ENCODE results near the gene TAOK3. TPM values are rescaled to one million over a fixed set of nuclear protein-coding genes. Genes with fewer than 3 reads are reported as not detected.
"Not testable (repeated sequence)": the region's sequence is repeated elsewhere in the genome, so short reads cannot be mapped to it uniquely, and the experiment has no call there.

TAOK3 gene
- total RNA-seq, 1 experiment from 2014 or later: 55.8 TPM

GRCh38 chr12:118311666-118312065 lies 61.0 kb downstream of the TAOK3 start:
- no peaks in the 10 kb centered on the region for H3K9me2 ChIP-seq (ENCODE audit: insufficient read depth)
- no TSS peak for BruUV-seq (replicated peaks)
- H3K4me2 ChIP-seq: 0 out of 2 replicates have a peak overlapping the region, but pooled peaks have one; percentile 21
- no peaks in the 10 kb centered on the region for H4K20me1 ChIP-seq (ENCODE audit: insufficient read depth)
- intact Hi-C loops (cut with micrococcal nuclease; ENCODE audit: unreplicated experiment): no loop called here
- no peak for TF ChIP-seq CTCF (conservative IDR thresholded peaks at IDR 0.05)
- TF ChIP-seq EZH2 (IDR thresholded peaks at IDR 0.05; ENCODE audit: low read depth): no peak
- peaks cover 24% of the 10 kb centered on the region for H3K79me2 ChIP-seq (ENCODE audit: low read depth)
- H3K36me3 ChIP-seq (ENCODE audit: low read depth): 0 out of 2 replicates have a peak, but pooled peaks cover 3% of the 10 kb centered on the region
- H3K27me3 ChIP-seq (ENCODE audit: insufficient read depth, low read depth): no peaks in the 10 kb centered on the region
- ChIA-PET CTCF (no interaction called here), POLR2A (ENCODE audit: unreplicated experiment) (interaction anchor here (0.9 kb wide), 1 partner anchor 1377 kb away, joined by 3 read pairs; no protein-coding TSS in a partner anchor)
- peaks cover 77% of the 10 kb centered on the region for H3K4me1 ChIP-seq (replicated peaks; ENCODE audit: insufficient read depth)
- H3K4me3 ChIP-seq: no peak overlapping the region
- peaks cover 36% of the 10 kb centered on the region for H3F3A ChIP-seq (ENCODE audit: insufficient read depth, low read depth)
- H3K9me3 ChIP-seq (ENCODE audit: insufficient read depth, low read depth): no peaks in the 10 kb centered on the region
- peak overlapping the region; percentile 89; the same call in 1 of the 2 replicates for H3K27ac ChIP-seq
- no peak for DNase-seq
- H2AFZ ChIP-seq: no peak overlapping the region

- intact Hi-C loops (cut with micrococcal nuclease; ENCODE audit: unreplicated experiment): no loop called here
- H4K20me1 ChIP-seq (ENCODE audit: insufficient read depth): no peaks in the 10 kb centered on the region
- ChIA-PET POLR2A (ENCODE audit: unreplicated experiment) (no interaction called here), CTCF (no interaction called here)
- peaks cover 34% of the 10 kb centered on the region for H3K79me2 ChIP-seq (ENCODE audit: low read depth)
- no peaks in the 10 kb centered on the region for H3K27me3 ChIP-seq (ENCODE audit: insufficient read depth, low read depth)
- no peak overlapping the region for H3K4me2 ChIP-seq
- H3K9me2 ChIP-seq (ENCODE audit: insufficient read depth): no peaks in the 10 kb centered on the region
- H3F3A ChIP-seq (ENCODE audit: insufficient read depth, low read depth): peaks cover 38% of the 10 kb centered on the region
- H3K9me3 ChIP-seq (ENCODE audit: insufficient read depth, low read depth): no peaks in the 10 kb centered on the region
- no peak overlapping the region; the same call in 1 of the 2 replicates for H3K27ac ChIP-seq
- TF ChIP-seq EZH2 (IDR thresholded peaks at IDR 0.05; ENCODE audit: low read depth) (no peak), CTCF (conservative IDR thresholded peaks at IDR 0.05) (no peak)
- H3K36me3 ChIP-seq (ENCODE audit: low read depth): 0 out of 2 replicates have a peak, but pooled peaks cover 2% of the 10 kb centered on the region
- peaks cover 77% of the 10 kb centered on the region for H3K4me1 ChIP-seq (replicated peaks; ENCODE audit: insufficient read depth)
- no TSS peak for BruUV-seq (replicated peaks)
- H3K4me3 ChIP-seq: no peak overlapping the region
- no peak for DNase-seq
- H2AFZ ChIP-seq: no peak overlapping the region
Observed at GRCh38 chr12:118310320-118310719, 62.4 kb downstream of the TAOK3 start.

- H3K9me2 ChIP-seq (ENCODE audit: insufficient read depth); H3K9me3 ChIP-seq (ENCODE audit: insufficient read depth, low read depth); H3K36me3 ChIP-seq (ENCODE audit: low read depth); H2AFZ ChIP-seq; H3K27me3 ChIP-seq (ENCODE audit: insufficient read depth, low read depth); BruUV-seq (replicated peaks); intact Hi-C loops (cut with micrococcal nuclease; ENCODE audit: unreplicated experiment); H4K20me1 ChIP-seq (ENCODE audit: insufficient read depth): not testable (repeated sequence)
- peak in 1 of 2 experiments; percentile 5 for DNase-seq
- peak overlapping the region; percentile 92 for H3K4me2 ChIP-seq
- peak overlapping the region; percentile 96 for H3K27ac ChIP-seq
- peak overlapping the region; percentile 50; the same call in 1 of the 2 replicates for H3K4me3 ChIP-seq
- CTCF ChIA-PET: interaction anchor here (1.0 kb wide), 1 partner anchor 68 kb away, joined by 6 read pairs; the partner anchor contains the start of gene SUDS3
- H3K79me2 ChIP-seq (ENCODE audit: low read depth): peaks cover 36% of the 10 kb centered on the region
- H3F3A ChIP-seq (ENCODE audit: insufficient read depth, low read depth): peaks cover 44% of the 10 kb centered on the region
- POLR2A ChIA-PET (ENCODE audit: unreplicated experiment): interaction anchor here (0.5 to 0.7 kb wide), 4 partner anchors 39 to 1985 kb away, joined by 3 to 7 read pairs (median 4); partner anchors contain the start of gene SUDS3
- peaks cover 74% of the 10 kb centered on the region for H3K4me1 ChIP-seq (replicated peaks; ENCODE audit: insufficient read depth)
Observed at GRCh38 chr12:118308006-118308405, 64.7 kb downstream of the TAOK3 start.
